ENCODE data around the gene MYDGF.
"Not testable (repeated sequence)": the region's sequence is repeated elsewhere in the genome, so short reads cannot be mapped to it uniquely, and the experiment has no call there.

MYDGF gene

GRCh38 chr19:4669723-4670480 is at the start of gene MYDGF:
TSS of gene MYDGF (minus strand) at chr19:4670342. CDS start at chr19:4670334, 8 bp downstream.
- peak; percentile 90 for DNase-seq (ENCODE audit: low spot score)

GRCh38 chr19:4719499-4719866 is 49.3 kb upstream of the MYDGF start:
- DNase-seq (ENCODE audit: low spot score) = no peak

- DNase-seq (ENCODE audit: low spot score) = no peak
Observed at GRCh38 chr19:4717966-4718701, 48.0 kb upstream of the MYDGF start.

- peak; percentile 31 for DNase-seq (ENCODE audit: low spot score)
Observed at GRCh38 chr19:4717191-4717965, 47.2 kb upstream of the MYDGF start.

GRCh38 chr19:4715529-4716221 is 45.5 kb upstream of the MYDGF start:
- DNase-seq (ENCODE audit: low spot score) = no peak

GRCh38 chr19:4715178-4715528 is 45.0 kb upstream of the MYDGF start:
- DNase-seq (ENCODE audit: low spot score) = not testable (repeated sequence)

- no peak for DNase-seq (ENCODE audit: low spot score)
Observed at GRCh38 chr19:4714016-4714415, 43.9 kb upstream of the MYDGF start.

GRCh38 chr19:4713384-4713951 is 43.3 kb upstream of the MYDGF start:
- peak; percentile 93 for DNase-seq (ENCODE audit: low spot score)

- no peak for DNase-seq (ENCODE audit: low spot score)
Observed at GRCh38 chr19:4712771-4713170, 42.6 kb upstream of the MYDGF start.

- DNase-seq (ENCODE audit: low spot score) = no peak
Observed at GRCh38 chr19:4711211-4711610, 41.1 kb upstream of the MYDGF start.

- DNase-seq (ENCODE audit: low spot score) = no peak
Observed at GRCh38 chr19:4710281-4710600, 40.1 kb upstream of the MYDGF start.

GRCh38 chr19:4709440-4710280 is 39.5 kb upstream of the MYDGF start:
- peak; percentile 73 for DNase-seq (ENCODE audit: low spot score)

- DNase-seq (ENCODE audit: low spot score) = peak; percentile 9
Observed at GRCh38 chr19:4707956-4708650, 38.0 kb upstream of the MYDGF start.

GRCh38 chr19:4707322-4707721 is 37.2 kb upstream of the MYDGF start:
- no peak for DNase-seq (ENCODE audit: low spot score)

GRCh38 chr19:4705413-4706131 is 35.4 kb upstream of the MYDGF start:
- peak; percentile 77 for DNase-seq (ENCODE audit: low spot score)

- no peak for DNase-seq (ENCODE audit: low spot score)
Observed at GRCh38 chr19:4704317-4704673, 34.2 kb upstream of the MYDGF start.

- no peak for DNase-seq (ENCODE audit: low spot score)
Observed at GRCh38 chr19:4703671-4704316, 33.7 kb upstream of the MYDGF start.

- DNase-seq (ENCODE audit: low spot score) = no peak
Observed at GRCh38 chr19:4702764-4703163, 32.6 kb upstream of the MYDGF start.

GRCh38 chr19:4701557-4701956 is 31.4 kb upstream of the MYDGF start:
- DNase-seq (ENCODE audit: low spot score) = no peak

GRCh38 chr19:4700693-4700970 is 30.5 kb upstream of the MYDGF start:
- DNase-seq (ENCODE audit: low spot score) = no peak
